ENCODE results near the gene CADPS. TPM values are rescaled to one million over a fixed set of nuclear protein-coding genes. Genes with fewer than 3 reads are reported as not detected.

The CADPS gene
- total and polyA plus RNA-seq, 9 of the 15 experiments (the other 6 are each of a cell fraction or from before 2014, with no cell fraction given) = not detected

- no peak for DNase-seq (ENCODE audit: extremely low read depth in 1 of 4, low spot score in 3 of 4)
- no peaks in the 10 kb centered on the region for H3K36me3 ChIP-seq (ENCODE audit: control insufficient read depth, insufficient read depth, low read length)
- no peak overlapping the region for H3K4me2 ChIP-seq (ENCODE audit: insufficient read depth, low read length)
- H3K79me2 ChIP-seq (ENCODE audit: control insufficient read depth, insufficient read depth, low read length) = no peaks in the 10 kb centered on the region
- H3K9me1 ChIP-seq (ENCODE audit: control insufficient read depth, insufficient read depth, low read length) = no peaks in the 10 kb centered on the region
- ChIA-PET CTCF (ENCODE audit: low intra/inter-chr PET ratio) (no interaction called here), POLR2A (no interaction called here)
- intact Hi-C loops (cut with micrococcal nuclease) (no loop called here), in situ Hi-C loops (cut with MboI) (no loop called here)
- no TSS peak for BruUV-seq (replicated peaks)
- WGBS (ENCODE audit: insufficient coverage, low coverage, missing lambda C conversion rate) = 0% methylated on average over 7 of the region's 8 CpGs
- ATAC-seq = no peak
- no peak for FAIRE-seq
- no peak overlapping the region for H3K9ac ChIP-seq (ENCODE audit: insufficient read depth in 1 of 2, low read depth in 2 of 2, low read length in 2 of 2)
- no peak overlapping the region for H3K27ac ChIP-seq (ENCODE audit: extremely low read depth, low read depth, low read length)
- TF ChIP-seq, protein P1, sequence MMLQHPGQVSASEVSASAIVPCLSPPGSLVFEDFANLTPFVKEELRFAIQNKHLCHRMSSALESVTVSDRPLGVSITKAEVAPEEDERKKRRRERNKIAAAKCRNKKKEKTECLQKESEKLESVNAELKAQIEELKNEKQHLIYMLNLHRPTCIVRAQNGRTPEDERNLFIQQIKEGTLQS (IDR thresholded peaks at IDR 0.05) = 0 out of 2 replicates have a peak, but pooled peaks have one; percentile 8
- TF ChIP-seq, protein P1 (CRISPR knock-in tag; conservative IDR thresholded peaks at IDR 0.05) = no peak
- no peak for TF ChIP-seq HEY1 (CRISPR knock-in tag; IDR thresholded peaks at IDR 0.05; ENCODE audit: borderline replicate concordance)
- H3K9me3 ChIP-seq (replicated peaks; ENCODE audit: control insufficient read depth, insufficient read depth, low read depth, low read length) = no peaks in the 10 kb centered on the region
- H3K4me1 ChIP-seq (replicated peaks in 1 of 2; ENCODE audit: control insufficient read depth in 2 of 2, insufficient read depth in 2 of 2, low read length in 2 of 2) = no peaks in the 10 kb centered on the region
- H3K27me3 ChIP-seq (ENCODE audit: control insufficient read depth in 2 of 2, insufficient read depth in 2 of 2, low read length in 2 of 2) = no peaks in the 10 kb centered on the region
- no peaks in the 10 kb centered on the region for H4K20me1 ChIP-seq (replicated peaks; ENCODE audit: control insufficient read depth, insufficient read depth, low read length)
- no peak overlapping the region for H3K4me3 ChIP-seq
- no peak overlapping the region for H2AFZ ChIP-seq (ENCODE audit: low read depth, low read length)
These were observed 287.6 kb downstream of the CADPS start for GRCh38 chr3:62587579-62588031.

- 0% methylated on average over 3 of the region's 5 CpGs for WGBS (ENCODE audit: insufficient coverage, low coverage, missing lambda C conversion rate)
- Histone ChIP-seq H3K4me3 (no peak overlapping the region), H4K20me1 (replicated peaks; ENCODE audit: control insufficient read depth, insufficient read depth, low read length) (no peaks in the 10 kb centered on the region), H3K27ac (ENCODE audit: extremely low read depth, low read depth, low read length) (no peak overlapping the region), H3K36me3 (ENCODE audit: control insufficient read depth, insufficient read depth, low read length) (no peaks in the 10 kb centered on the region), H3K27me3 (ENCODE audit: control insufficient read depth in 2 of 2, insufficient read depth in 2 of 2, low read length in 2 of 2) (no peaks in the 10 kb centered on the region), H3K4me2 (ENCODE audit: insufficient read depth, low read length) (no peak overlapping the region), H3K9ac (ENCODE audit: insufficient read depth in 1 of 2, low read depth in 2 of 2, low read length in 2 of 2) (no peak overlapping the region), H3K9me3 (replicated peaks; ENCODE audit: control insufficient read depth, insufficient read depth, low read depth, low read length) (no peaks in the 10 kb centered on the region), H2AFZ (ENCODE audit: low read depth, low read length) (no peak overlapping the region), H3K9me1 (ENCODE audit: control insufficient read depth, insufficient read depth, low read length) (no peaks in the 10 kb centered on the region), H3K4me1 (replicated peaks in 1 of 2; ENCODE audit: control insufficient read depth in 2 of 2, insufficient read depth in 2 of 2, low read length in 2 of 2) (no peaks in the 10 kb centered on the region), H3K79me2 (ENCODE audit: control insufficient read depth, insufficient read depth, low read length) (no peaks in the 10 kb centered on the region)
- no peak for TF ChIP-seq KLF13 (tag; IDR thresholded peaks at IDR 0.05; ENCODE audit: borderline replicate concordance, low read depth)
- TF ChIP-seq KDM5B (IDR thresholded peaks at IDR 0.05; ENCODE audit: insufficient replicate concordance, low read depth, low read length) = no peak
- intact Hi-C loops (cut with micrococcal nuclease) (no loop called here), in situ Hi-C loops (cut with MboI) (no loop called here)
- BruUV-seq (replicated peaks) = no TSS peak
- FAIRE-seq (no peak), ATAC-seq (no peak), DNase-seq (ENCODE audit: extremely low read depth in 1 of 4, low spot score in 3 of 4) (no peak)
- ChIA-PET CTCF (ENCODE audit: low intra/inter-chr PET ratio) (no interaction called here), POLR2A (no interaction called here)
These were observed 288.0 kb downstream of the CADPS start for GRCh38 chr3:62587169-62587568.

All from K562 (cell line).